ENCODE results near the gene PFAS.

The PFAS gene

DNA sequence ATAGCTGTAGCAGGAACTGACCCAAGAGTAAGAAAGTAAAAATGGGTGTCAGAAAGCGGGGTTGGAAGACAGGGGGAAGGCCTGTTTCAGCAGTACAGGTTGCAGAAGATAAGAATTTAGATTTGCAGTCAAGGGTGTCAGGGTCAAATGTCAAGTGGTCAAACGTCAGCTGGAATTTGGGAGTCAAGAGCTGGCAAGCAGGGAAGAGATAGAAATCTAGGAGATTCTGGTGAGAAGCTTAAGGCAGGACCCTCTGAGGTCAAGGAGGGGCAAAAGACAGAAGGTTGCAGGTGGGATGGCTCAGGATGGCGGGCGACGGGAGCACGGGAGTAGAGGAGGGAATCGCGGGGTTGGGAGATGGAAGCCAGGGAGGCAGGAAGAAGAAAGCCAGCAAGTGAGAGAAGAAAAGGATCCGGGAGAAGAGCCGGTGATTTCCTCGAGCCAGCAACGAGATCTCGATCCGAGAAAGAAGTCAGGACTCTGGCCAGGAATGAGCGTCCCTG lies 45.8 kb downstream of the PFAS start:
- no peak for DNase-seq (ENCODE audit: low read depth in 2 of 2)

DNA sequence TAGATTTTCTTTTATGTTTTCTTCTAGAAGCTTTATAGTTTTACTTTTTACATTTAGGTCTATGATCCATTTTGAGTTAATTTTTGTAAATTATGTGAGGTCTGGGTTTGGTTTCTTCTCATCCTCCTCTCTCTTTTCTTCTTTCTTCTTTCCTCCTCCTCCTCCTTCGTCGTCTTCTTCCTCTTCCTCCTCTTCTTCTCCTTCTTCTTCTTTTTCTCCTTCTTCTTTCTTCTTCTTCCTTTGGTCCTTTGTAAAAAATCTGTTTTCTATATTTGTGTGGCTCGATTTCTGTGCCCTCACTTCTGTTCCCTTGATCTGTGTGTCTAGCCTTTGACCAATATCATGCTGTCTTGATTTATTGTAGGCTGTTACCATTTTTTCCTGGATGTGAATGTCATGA lies 51.1 kb downstream of the PFAS start:
- no peak for DNase-seq (ENCODE audit: low read depth in 2 of 2)

DNA sequence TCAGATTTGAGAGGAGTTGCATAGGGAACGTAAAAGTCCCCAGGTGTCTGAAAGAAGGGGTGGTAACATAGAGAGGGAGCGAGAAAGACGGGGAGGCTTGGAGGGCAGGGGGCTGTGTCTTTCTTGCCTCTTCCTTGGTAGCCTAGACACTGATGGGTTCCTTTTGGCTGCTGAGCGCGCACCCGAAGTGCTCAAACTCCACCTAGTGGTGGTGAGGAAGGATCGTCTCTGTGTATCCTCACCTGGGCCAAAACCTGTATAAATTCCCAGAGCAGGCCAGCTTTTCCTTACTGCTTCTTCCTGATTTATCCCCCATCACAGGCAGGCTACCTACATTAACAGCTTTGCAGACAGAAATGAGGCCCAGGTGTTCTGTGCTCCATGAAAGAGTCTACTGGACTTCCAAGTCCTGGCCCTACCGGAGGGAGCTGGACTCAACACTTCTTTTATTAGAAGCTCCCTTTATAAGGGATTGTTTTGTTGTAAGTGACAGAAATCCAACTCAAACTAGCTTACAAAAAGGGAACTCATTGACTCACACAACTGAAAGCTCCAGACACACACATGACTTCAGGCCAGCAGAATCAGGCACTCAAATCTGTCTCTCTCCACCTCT lies 51.6 kb downstream of the PFAS start:
- DNase-seq (ENCODE audit: low read depth in 2 of 2) = peak; percentile 22 to 25

DNA sequence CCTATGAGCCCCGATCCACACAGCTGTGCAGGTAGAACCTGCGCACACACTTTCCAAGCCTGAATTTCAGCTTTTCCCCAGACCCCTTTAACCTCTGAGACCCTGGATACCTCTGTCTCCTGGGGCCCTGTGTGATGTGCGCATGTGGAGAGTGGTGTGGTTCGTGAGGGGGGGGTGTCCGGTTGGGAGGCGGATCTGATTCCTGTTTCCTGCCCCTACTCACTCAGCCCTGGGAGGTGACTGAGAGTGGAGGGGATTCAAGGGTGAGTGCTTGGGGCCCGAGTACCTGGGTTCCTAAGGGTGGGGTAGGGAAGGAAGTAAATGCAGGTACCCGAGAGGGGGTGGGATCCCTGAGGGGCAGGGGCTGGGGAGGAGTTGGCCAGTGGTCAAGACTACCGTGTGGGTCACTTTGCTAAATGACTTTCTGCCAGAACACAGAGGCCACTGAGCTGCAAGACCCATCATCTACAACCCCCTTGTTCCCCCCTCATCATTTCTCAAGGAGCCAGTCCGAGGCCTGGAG lies 61.6 kb downstream of the PFAS start:
- DNase-seq (ENCODE audit: low read depth in 2 of 2) = no peak

DNA sequence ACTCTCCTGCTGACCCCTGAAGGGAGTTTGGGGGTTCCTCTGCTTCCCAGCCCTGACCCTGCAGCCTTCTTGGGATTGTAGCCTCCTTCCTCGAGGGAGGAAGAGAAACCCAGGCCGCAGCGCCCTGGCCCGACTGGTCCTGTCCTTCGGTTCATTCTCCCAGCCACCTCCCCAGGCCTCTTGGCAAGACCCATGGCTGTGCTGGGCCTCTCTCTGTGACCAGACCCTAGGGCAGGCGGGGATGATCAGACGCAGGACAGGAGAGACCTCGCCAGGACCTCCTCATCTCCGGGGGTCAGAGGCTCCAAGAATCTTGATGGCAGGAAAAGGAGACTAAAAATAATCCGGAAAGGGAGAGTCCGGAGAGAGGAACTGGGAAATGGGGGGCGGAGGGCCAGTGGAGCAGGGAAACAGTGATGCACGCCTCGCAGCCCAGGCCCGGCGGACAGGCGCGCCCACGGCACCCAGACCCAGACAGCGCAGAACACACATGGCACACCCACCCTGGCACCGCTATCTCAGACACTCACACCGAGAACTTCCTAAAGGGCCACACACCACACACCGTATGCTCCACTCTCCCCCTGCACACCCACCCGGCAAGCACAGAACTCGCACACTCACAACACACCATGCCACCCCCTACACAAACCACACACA lies 62.2 kb downstream of the PFAS start:
- no peak for DNase-seq (ENCODE audit: low read depth in 2 of 2)

DNA sequence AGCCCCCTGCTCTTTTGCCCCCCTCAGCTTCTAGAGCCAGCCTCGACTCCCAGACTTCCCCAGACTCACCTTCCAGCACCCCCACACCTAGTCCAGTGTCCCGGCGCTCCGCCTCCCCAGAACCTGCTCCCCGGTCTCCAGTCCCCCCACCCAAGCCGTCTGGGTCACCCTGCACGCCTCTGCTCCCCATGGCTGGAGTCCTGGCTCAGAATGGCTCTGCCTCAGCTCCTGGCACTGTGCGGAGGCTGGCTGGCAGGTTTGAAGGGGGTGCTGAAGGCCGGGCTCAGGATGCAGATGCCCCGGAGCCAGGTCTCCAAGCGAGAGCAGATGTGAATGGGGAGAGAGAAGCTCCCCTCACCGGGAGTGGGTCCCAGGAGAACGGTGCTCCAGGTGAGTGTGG lies 63.2 kb downstream of the PFAS start:
- DNase-seq (ENCODE audit: low read depth in 2 of 2) = no peak

DNA sequence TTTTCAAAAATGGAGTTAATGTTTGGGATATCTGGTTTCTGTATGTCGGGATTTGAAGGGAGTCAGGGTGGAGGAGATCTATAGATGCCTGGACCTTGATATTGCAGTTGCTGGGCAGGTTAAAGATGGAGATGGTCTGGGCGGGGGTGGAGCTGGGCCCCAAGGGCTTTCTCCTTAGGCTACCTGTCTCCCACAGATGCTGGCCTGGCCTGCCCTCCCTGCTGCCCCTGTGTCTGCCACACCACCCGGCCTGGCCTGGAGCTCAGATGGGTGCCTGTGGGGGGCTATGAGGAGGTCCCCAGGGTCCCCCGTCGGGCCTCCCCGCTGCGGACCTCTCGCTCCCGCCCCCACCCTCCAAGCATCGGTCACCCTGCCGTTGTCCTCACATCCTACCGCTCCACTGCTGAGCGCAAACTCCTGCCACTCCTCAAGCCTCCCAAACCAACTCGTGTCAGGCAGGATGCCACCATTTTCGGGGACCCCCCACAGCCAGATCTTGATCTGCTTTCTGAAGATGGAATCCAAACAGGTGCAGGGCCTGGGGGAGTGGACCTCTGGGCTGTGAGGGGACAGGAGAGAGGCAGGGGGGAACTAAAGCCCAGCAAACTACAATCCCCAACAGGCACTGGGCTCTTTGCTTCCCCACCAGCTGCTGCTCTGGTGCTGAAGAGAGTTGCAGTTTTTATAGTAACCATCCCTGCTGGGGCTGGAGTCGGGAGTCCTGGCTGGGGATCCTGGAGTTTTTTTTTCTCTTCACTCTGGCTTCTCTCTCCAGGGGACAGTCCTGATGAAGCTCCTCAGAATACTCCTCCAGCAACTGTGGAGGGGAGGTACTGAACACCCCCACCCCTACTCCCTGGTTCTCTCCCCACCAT lies 63.9 kb downstream of the PFAS start:
- no peak for DNase-seq (ENCODE audit: low read depth in 2 of 2)

DNA sequence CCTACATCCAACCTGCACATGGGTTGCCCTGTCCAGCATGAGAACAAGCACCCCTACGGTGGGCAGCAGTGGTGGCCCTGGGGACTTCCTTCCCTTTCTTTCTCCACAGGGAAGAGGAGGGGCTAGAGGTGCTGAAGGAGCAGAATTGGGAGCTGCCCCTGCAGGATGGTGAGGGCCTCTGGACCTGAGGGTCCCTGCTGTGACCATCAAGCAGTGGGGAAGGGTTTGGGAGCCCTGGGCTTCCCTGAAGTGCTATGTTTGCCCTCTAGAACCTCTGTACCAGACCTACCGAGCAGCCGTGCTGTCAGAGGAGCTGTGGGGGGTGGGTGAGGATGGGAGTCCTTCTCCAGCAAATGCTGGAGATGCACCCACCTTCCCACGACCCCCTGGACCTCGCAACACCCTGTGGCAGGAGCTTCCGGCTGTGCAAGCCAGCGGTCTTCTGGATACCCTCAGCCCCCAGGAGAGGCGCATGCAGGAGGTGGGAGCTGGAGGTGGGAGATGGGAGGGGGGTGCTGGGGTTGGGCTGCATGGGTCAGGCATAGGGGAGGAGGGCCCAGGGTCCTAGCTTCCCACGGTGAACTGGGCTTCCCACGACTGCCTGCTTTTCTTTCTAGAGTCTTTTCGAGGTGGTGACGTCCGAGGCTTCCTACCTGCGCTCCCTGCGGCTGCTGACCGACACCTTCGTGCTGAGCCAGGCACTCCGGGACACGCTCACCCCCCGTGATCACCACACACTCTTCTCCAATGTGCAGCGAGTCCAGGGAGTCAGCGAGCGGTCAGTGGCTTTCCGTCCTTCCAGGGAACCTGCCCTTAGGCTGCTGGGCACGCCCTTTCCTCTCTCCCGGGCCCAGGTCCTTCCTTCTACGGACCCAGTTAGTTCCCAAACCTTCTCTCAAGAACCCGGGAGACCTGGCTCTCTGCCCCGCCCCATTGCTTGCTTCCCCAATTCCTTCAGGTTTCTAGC lies 66.0 kb downstream of the PFAS start:
- no peak for DNase-seq (ENCODE audit: low read depth in 2 of 2)

DNA sequence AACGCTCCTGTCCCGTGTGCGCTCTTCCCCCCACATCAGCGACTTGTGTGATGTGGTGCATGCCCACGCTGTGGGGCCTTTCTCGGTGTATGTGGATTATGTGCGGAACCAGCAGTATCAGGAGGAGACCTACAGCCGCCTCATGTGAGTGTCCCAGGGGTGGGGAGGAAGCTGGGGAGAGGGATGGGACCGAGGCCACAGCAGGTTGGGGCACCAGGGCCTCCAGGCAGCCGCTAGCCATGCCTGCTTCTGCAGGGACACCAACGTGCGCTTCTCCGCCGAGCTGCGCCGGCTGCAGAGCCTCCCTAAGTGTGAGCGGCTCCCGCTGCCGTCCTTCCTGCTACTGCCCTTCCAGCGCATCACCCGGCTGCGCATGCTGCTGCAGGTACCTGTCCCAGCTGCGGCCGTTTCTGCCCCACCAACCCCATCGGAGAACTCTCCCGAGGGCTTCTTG lies 66.7 kb downstream of the PFAS start:
- DNase-seq (ENCODE audit: low read depth in 2 of 2) = no peak

DNA sequence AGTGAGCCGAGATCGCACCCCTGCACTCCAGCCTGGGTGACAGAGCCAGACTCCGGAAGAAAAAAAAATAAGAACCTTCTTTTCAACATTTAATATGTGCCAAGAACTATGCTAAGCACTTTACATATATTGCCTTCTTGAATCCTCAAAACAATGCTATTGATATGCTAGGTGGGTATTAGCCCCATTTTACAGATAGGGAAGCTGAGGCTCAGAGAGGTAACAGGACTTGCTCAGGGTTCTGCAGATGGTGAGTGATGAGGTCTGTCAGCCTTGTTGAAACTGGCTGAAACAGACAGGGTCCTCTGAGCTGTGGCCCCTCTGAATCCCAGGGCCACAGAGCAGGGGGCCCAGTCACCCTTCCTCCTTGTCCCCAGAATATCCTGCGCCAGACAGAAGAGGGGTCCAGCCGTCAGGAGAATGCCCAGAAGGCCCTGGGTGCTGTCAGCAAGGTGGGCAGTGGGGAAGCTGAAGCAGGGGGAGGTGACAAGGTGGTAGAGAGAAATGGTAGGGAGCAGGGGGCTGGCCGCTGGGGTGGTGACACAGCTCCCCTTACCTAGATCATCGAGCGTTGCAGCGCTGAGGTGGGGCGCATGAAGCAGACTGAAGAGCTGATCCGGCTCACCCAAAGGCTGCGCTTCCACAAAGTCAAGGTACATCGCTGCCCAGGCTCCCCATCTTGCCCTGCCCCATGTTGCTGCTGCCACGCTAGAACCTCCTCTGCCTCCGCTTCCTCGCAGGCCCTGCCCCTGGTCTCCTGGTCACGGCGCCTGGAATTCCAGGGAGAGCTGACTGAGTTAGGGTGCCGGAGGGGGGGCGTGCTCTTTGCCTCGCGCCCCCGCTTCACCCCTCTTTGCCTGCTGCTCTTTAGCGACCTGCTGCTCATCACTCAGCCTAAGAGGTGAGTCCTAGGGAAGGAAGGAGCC lies 69.2 kb downstream of the PFAS start:
- DNase-seq (ENCODE audit: low read depth in 2 of 2) = no peak

All from stimulated activated CD8-positive, alpha-beta memory T cell treated with anti-CD3 and anti-CD28 coated beads, Interleukin-15, amount 100 ng/mL, for 48 hours (primary cell).